DMS 273 treated with DMSO at 0.1 percent for 48 hours (cell line): ENCODE measurements around the gene MRPL41.
"Not testable (repeated sequence)": the region's sequence is repeated elsewhere in the genome, so short reads cannot be mapped to it uniquely, and the experiment has no call there.

Experiments used
- DNase-seq: peaks from one replicate; lab custom pipeline; 2025; lab: John Stamatoyannopoulos, UW

Gene MRPL41

GRCh38 chr9:137522746-137523455 is 28.8 kb upstream of the MRPL41 start:
- DNase-seq, result no peak

- DNase-seq, result no peak
These were observed 27.3 kb upstream of the MRPL41 start for GRCh38 chr9:137524161-137524980.

- no peak for DNase-seq
These were observed 26.7 kb upstream of the MRPL41 start for GRCh38 chr9:137524981-137525317.

- DNase-seq, result no peak
These were observed 21.3 kb upstream of the MRPL41 start for GRCh38 chr9:137530331-137530730.

- no peak for DNase-seq
These were observed 20.4 kb upstream of the MRPL41 start for GRCh38 chr9:137531099-137531765.

GRCh38 chr9:137532891-137533468 is 18.7 kb upstream of the MRPL41 start:
- not testable (repeated sequence) for DNase-seq

GRCh38 chr9:137534256-137535119 is 17.2 kb upstream of the MRPL41 start:
- DNase-seq, result peak; percentile 37

- no peak for DNase-seq
These were observed 16.6 kb upstream of the MRPL41 start for GRCh38 chr9:137535120-137535428.

- DNase-seq, result not testable (repeated sequence)
These were observed 15.0 kb upstream of the MRPL41 start for GRCh38 chr9:137536594-137537131.

- no peak for DNase-seq
These were observed 13.6 kb upstream of the MRPL41 start for GRCh38 chr9:137538058-137538457.

- DNase-seq, result no peak
These were observed 11.1 kb upstream of the MRPL41 start for GRCh38 chr9:137540536-137540935.

GRCh38 chr9:137542486-137542885 is 9.2 kb upstream of the MRPL41 start:
- no peak for DNase-seq

GRCh38 chr9:137543237-137543963 is 8.3 kb upstream of the MRPL41 start:
- no peak for DNase-seq

GRCh38 chr9:137544176-137544760 is 7.4 kb upstream of the MRPL41 start:
- no peak for DNase-seq

GRCh38 chr9:137545123-137545522 is 6.6 kb upstream of the MRPL41 start:
- DNase-seq, result no peak

GRCh38 chr9:137547687-137548543 is 3.8 kb upstream of the MRPL41 start:
- no peak for DNase-seq

GRCh38 chr9:137550231-137550621 is 1.5 kb upstream of the MRPL41 start, which contains the start of gene PNPLA7:
Gene PNPLA7, minus strand, starts transcription at chr9:137550402. Its CDS starts 205 bp downstream, at chr9:137550197.
- peak; percentile 56 for DNase-seq

GRCh38 chr9:137550958-137551263 is 768 bp upstream of the MRPL41 start:
- not testable (repeated sequence) for DNase-seq

GRCh38 chr9:137552022-137552768 is 516 bp downstream of the MRPL41 start:
- no peak for DNase-seq
